Vagina (tissue), 2 donors: ENCODE results near the gene OR2AG2. TPM values are rescaled to one million over a fixed set of nuclear protein-coding genes. Genes with fewer than 3 reads are reported as not detected.

Source experiments
- DNase-seq, 2 donors: peaks; one replicate each; pipeline ENCODE4 v3.0.0-alpha.2; 2017; ENCODE audit errors: extremely low spot score in 2 of 2
- H3K27ac ChIP-seq: fragments of 200-600 bp; sonication (generic); one replicate; pipeline ENCODE4 v1.5.1; 2019
- H3K27me3 ChIP-seq: fragments of 200-600 bp; sonication (generic); one replicate; pipeline ENCODE4 v1.5.1; 2019
- H3K36me3 ChIP-seq, 2 donors: fragments of 200-600 bp; sonication (generic); one replicate each; pipeline ENCODE4 v1.5.1; 2017 to 2019
- H3K4me1 ChIP-seq: fragments of 200-600 bp; sonication (generic); one replicate; pipeline ENCODE4 v1.5.1; 2019
- H3K4me3 ChIP-seq, 2 donors: fragments of 200-600 bp; sonication (generic); 1 replicate in 1 of 2; 2 replicates in 1 of 2; pipeline ENCODE4 v1.5.1; 2016 to 2019
- H3K9me3 ChIP-seq: fragments of 200-600 bp; sonication (generic); one replicate; pipeline ENCODE4 v1.5.1; 2019
- POLR2A ChIP-seq, 2 donors: fragments of 450-650 bp; IDR thresholded peaks; one replicate each; pipeline ENCODE4 v1.6.1; 2017; ENCODE audit warnings: antibody characterized with exemption in 2 of 2, mild to moderate bottlenecking in 2 of 2, moderate library complexity in 2 of 2
- POLR2AphosphoS5 ChIP-seq, 2 donors: sonication (generic); formaldehyde crosslinking; IDR thresholded peaks; one replicate each; pipeline ENCODE4 v1.9.0; 2017; ENCODE audit warnings: antibody characterized with exemption in 2 of 2, mild to moderate bottlenecking in 2 of 2, low read depth in 1 of 2; ENCODE audit not compliant: insufficient read depth in 1 of 2
- intact Hi-C: fragments of 100-400 bp; cut with DNase I; formaldehyde crosslinking; loops from one replicate; pipeline ENCODE4 v1.15.1; 2023
- total RNA-seq: library from RNA; depleted of rRNA; stranded (reverse); fragments of >200 nt; gene quantifications from one replicate; pipeline ENCODE4 v1.2.3, GENCODE V29; 2016
- TF ChIP-seq, protein P1 (sequence below), 3 experiments: fragments of 450-650 bp in 2 of 3; fragments of 200-600 bp in 1 of 3; sonication (generic) in 1 of 3; IDR thresholded peaks; one replicate each; pipeline ENCODE4 v1.5.1; 2017 to 2019; ENCODE audit warnings: antibody characterized with exemption in 3 of 3, mild to moderate bottlenecking in 2 of 3, moderate library complexity in 2 of 3

Gene OR2AG2
- total RNA-seq, 1 donor from 2014 or later: not detected

DNA sequence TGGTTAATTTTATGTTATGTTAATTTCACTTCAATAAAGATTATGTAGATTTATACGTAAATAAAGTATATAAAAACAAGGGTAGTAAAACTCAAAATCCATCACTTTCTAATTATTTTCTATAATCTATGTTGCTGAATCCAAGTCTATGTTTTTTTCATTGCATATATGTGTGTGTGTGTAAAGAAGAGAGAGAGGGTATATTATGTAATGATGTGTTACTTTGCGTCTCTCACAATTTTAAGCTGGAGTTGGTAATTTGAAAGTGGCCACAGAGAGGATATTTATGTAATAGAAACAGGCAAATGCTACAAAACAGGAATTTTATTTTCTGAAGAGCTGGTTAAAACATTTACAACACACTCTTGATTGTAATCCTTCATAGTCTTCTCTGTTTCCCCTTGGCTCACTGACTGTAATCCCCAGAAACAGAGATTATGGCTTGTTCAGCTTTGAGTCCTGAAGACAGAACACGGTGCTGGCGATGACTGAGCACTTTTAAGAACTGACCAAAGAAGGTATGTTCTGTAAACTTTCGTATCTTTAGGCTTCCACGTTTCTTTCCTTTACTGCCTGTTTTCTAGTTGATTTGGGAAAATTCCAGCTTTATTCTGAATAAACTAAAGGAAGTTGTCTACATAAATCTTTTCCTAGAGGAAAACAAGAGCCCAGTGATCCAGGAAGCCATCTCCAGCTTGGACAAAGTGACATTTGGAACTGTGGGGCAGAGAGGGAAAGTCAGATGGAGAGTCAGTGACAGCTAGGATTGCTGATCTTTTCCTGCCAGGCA lies 43.6 kb downstream of the OR2AG2 start:
- DNase-seq: no peak
- TF ChIP-seq, protein P1, sequence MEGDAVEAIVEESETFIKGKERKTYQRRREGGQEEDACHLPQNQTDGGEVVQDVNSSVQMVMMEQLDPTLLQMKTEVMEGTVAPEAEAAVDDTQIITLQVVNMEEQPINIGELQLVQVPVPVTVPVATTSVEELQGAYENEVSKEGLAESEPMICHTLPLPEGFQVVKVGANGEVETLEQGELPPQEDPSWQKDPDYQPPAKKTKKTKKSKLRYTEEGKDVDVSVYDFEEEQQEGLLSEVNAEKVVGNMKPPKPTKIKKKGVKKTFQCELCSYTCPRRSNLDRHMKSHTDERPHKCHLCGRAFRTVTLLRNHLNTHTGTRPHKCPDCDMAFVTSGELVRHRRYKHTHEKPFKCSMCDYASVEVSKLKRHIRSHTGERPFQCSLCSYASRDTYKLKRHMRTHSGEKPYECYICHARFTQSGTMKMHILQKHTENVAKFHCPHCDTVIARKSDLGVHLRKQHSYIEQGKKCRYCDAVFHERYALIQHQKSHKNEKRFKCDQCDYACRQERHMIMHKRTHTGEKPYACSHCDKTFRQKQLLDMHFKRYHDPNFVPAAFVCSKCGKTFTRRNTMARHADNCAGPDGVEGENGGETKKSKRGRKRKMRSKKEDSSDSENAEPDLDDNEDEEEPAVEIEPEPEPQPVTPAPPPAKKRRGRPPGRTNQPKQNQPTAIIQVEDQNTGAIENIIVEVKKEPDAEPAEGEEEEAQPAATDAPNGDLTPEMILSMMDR (IDR thresholded peaks at IDR 0.05): no peak
- TF ChIP-seq POLR2A (IDR thresholded peaks at IDR 0.05) (no peak), POLR2AphosphoS5 (IDR thresholded peaks at IDR 0.05; ENCODE audit: insufficient read depth in 1 of 2, low read depth in 1 of 2) (no peak)
- intact Hi-C loops: no loop called here

GRCh38 chr11:6725386-6725896 lies 46.3 kb downstream of the OR2AG2 start:
- TF ChIP-seq, protein P1 (IDR thresholded peaks at IDR 0.05): no peak
- no peak for TF ChIP-seq POLR2AphosphoS5 (IDR thresholded peaks at IDR 0.05; ENCODE audit: insufficient read depth in 1 of 2, low read depth in 1 of 2)
- TF ChIP-seq POLR2A (IDR thresholded peaks at IDR 0.05): no peak
- no peak overlapping the region for H3K4me3 ChIP-seq
- no peaks in the 10 kb centered on the region for H3K36me3 ChIP-seq
- no peak for DNase-seq
- H3K4me1 ChIP-seq: no peaks in the 10 kb centered on the region
- no peak overlapping the region for H3K27ac ChIP-seq
- H3K27me3 ChIP-seq: no peaks in the 10 kb centered on the region
- intact Hi-C loops: no loop called here
- H3K9me3 ChIP-seq: peaks cover 2% of the 10 kb centered on the region

More for the DNA sequence above, 43.6 kb downstream of the OR2AG2 start:
- peaks cover 2% of the 10 kb centered on the region for H3K9me3 ChIP-seq
- no peaks in the 10 kb centered on the region for H3K27me3 ChIP-seq
- H3K4me1 ChIP-seq: no peaks in the 10 kb centered on the region
- no peaks in the 10 kb centered on the region for H3K36me3 ChIP-seq
- no peak overlapping the region for H3K27ac ChIP-seq
- H3K4me3 ChIP-seq: no peak overlapping the region

- intact Hi-C loops: no loop called here
- TF ChIP-seq, protein P1 (IDR thresholded peaks at IDR 0.05): no peak
- TF ChIP-seq POLR2AphosphoS5 (IDR thresholded peaks at IDR 0.05; ENCODE audit: insufficient read depth in 1 of 2, low read depth in 1 of 2) (no peak), POLR2A (IDR thresholded peaks at IDR 0.05) (no peak)
- Histone ChIP-seq H3K4me1 (no peaks in the 10 kb centered on the region), H3K9me3 (peaks cover 2% of the 10 kb centered on the region), H3K36me3 (no peaks in the 10 kb centered on the region), H3K4me3 (no peak overlapping the region), H3K27ac (no peak overlapping the region), H3K27me3 (no peaks in the 10 kb centered on the region)
- DNase-seq: no peak
These were observed 47.8 kb downstream of the OR2AG2 start for GRCh38 chr11:6724013-6724412.

GRCh38 chr11:6721343-6721742 lies 50.4 kb downstream of the OR2AG2 start:
- no peaks in the 10 kb centered on the region for H3K4me1 ChIP-seq
- no peaks in the 10 kb centered on the region for H3K36me3 ChIP-seq
- no peak for DNase-seq
- no peak overlapping the region for H3K4me3 ChIP-seq
- TF ChIP-seq POLR2AphosphoS5 (IDR thresholded peaks at IDR 0.05; ENCODE audit: insufficient read depth in 1 of 2, low read depth in 1 of 2) (no peak), POLR2A (IDR thresholded peaks at IDR 0.05) (no peak)
- TF ChIP-seq, protein P1 (IDR thresholded peaks at IDR 0.05): no peak
- intact Hi-C loops: no loop called here
- H3K27ac ChIP-seq: no peak overlapping the region
- H3K27me3 ChIP-seq: no peaks in the 10 kb centered on the region
- H3K9me3 ChIP-seq: no peaks in the 10 kb centered on the region

DNA sequence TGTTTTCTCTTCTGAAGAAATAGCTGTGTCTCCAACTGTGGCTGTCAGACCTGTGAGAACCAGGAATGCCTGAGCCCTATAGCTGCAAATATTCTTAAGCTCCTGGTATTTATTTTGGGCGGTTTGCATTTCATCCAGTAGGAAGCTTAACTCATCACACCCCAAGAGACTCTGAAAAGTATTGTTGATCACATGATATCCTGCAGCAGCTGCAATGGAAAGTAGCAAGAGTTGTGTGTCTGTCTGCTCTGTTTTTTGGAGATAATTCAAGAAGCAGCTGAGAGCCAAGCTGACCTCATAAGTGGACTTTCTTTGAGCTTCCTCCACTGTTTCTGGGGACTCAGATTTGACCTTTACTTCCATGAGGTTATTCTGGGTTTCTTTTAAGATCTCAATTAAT lies 52.2 kb downstream of the OR2AG2 start:
- H3K36me3 ChIP-seq: no peaks in the 10 kb centered on the region
- H3K4me1 ChIP-seq: no peaks in the 10 kb centered on the region
- H3K27me3 ChIP-seq: no peaks in the 10 kb centered on the region
- TF ChIP-seq, protein P1 (IDR thresholded peaks at IDR 0.05): no peak
- TF ChIP-seq POLR2AphosphoS5 (IDR thresholded peaks at IDR 0.05; ENCODE audit: insufficient read depth in 1 of 2, low read depth in 1 of 2) (no peak), POLR2A (IDR thresholded peaks at IDR 0.05) (no peak)
- no peaks in the 10 kb centered on the region for H3K9me3 ChIP-seq
- H3K27ac ChIP-seq: no peak overlapping the region
- H3K4me3 ChIP-seq: no peak overlapping the region
- DNase-seq: no peak
- intact Hi-C loops: no loop called here
